ENCODE results near the gene TRPM6. TPM values are rescaled to one million over a fixed set of nuclear protein-coding genes. Genes with fewer than 3 reads are reported as not detected.
"Not testable (repeated sequence)": the region's sequence is repeated elsewhere in the genome, so short reads cannot be mapped to it uniquely, and the experiment has no call there.

The TRPM6 gene
- total RNA-seq, 1 donor from 2014 or later, result 0.10 TPM

DNA sequence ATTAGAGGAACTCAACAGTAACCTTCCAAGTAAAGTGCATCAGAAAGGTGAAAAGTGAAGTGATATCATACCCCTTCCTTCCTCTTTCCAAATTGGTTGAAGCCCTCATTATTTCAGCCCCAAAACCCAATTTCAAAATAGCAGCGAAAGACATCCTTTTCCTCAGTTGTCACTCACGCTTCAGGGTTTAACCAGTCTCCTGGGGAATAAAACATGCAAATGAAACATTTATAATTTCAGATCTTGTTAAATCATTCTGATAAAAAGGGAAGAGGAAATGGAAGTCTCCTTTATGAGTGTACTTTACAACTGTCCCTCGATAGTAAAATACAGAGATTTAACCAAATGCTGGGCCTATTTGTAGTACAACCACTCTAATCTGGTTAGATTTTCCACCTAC is 22.5 kb downstream of the TRPM6 start:
- Mint-ChIP-seq H3K4me3 (ENCODE audit: low read depth) (no peak overlapping the region), H3K27me3 (no peaks in the 10 kb centered on the region)

DNA sequence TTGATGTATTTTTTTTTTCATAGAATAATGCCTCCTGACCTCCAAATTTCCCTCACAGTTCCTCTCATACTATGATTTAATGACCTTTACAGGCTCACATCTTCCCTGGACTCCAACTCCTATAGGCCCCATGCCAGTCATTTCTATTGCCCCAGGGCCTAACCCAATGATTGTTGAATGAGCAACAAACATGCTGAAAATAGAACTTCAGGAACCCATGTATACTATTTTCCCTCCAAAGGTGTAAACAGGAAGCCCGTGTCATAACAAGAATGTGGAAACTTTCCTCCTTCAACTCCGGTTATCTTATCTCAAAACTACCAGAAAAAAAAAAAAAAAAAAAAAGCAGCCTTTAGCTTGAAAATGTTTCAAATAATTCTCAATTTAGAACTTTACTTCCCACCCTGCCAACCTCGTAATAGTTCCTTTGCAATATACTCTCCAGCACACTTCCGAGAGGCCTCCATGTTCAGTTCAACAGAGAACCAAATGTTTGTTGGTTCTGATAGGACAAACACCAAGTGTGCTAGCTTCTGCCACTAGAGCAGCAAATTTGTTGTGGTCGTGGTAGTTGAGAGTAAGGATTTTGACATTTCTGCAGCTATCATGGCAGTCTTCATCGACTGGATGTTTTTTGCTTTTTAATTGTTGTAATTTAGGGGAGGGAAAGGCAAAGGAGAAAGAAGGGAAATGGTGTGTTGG is 25.8 kb downstream of the TRPM6 start:
- Mint-ChIP-seq H3K4me1 (ENCODE audit: low read depth) (peaks cover 4% of the 10 kb centered on the region), H3K9me3 (ENCODE audit: low read depth) (no peaks in the 10 kb centered on the region), H3K27ac (no peak overlapping the region), H3K27me3 (no peaks in the 10 kb centered on the region), H3K4me3 (ENCODE audit: low read depth) (no peak overlapping the region), H3K36me3 (ENCODE audit: insufficient read depth) (no peaks in the 10 kb centered on the region)
- TF ChIP-seq, protein P1, sequence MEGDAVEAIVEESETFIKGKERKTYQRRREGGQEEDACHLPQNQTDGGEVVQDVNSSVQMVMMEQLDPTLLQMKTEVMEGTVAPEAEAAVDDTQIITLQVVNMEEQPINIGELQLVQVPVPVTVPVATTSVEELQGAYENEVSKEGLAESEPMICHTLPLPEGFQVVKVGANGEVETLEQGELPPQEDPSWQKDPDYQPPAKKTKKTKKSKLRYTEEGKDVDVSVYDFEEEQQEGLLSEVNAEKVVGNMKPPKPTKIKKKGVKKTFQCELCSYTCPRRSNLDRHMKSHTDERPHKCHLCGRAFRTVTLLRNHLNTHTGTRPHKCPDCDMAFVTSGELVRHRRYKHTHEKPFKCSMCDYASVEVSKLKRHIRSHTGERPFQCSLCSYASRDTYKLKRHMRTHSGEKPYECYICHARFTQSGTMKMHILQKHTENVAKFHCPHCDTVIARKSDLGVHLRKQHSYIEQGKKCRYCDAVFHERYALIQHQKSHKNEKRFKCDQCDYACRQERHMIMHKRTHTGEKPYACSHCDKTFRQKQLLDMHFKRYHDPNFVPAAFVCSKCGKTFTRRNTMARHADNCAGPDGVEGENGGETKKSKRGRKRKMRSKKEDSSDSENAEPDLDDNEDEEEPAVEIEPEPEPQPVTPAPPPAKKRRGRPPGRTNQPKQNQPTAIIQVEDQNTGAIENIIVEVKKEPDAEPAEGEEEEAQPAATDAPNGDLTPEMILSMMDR (IDR thresholded peaks at IDR 0.05; ENCODE audit: unreplicated experiment), result no peak
- no peak for DNase-seq (ENCODE audit: low spot score, unreplicated experiment)

More for the DNA sequence above, 22.5 kb downstream of the TRPM6 start:
- DNase-seq (ENCODE audit: low spot score, unreplicated experiment), result no peak
- TF ChIP-seq, protein P1 (IDR thresholded peaks at IDR 0.05; ENCODE audit: unreplicated experiment), result no peak
- no peaks in the 10 kb centered on the region for H3K4me1 Mint-ChIP-seq (ENCODE audit: low read depth)
- no peaks in the 10 kb centered on the region for H3K9me3 Mint-ChIP-seq (ENCODE audit: low read depth)
- no peak overlapping the region for H3K27ac Mint-ChIP-seq
- no peaks in the 10 kb centered on the region for H3K36me3 Mint-ChIP-seq (ENCODE audit: insufficient read depth)

DNA sequence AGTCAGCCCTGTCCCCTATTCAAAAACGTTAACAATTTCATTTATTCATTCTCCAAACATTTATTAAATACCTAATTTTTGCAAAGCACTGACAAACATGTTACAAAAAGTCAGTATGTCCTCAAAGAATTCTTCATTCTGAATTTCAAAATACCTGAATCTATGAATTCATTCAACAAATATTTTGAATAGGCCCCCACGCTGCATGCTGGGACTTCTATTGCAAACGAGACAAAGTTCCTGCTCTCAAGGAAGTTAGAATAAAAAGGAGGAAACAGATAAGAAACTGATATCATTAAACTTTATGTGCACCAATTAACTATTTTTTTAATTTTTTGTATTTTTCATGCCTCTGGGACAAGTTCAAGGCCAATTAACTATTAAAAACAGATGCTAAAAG is 26.6 kb downstream of the TRPM6 start:
- Mint-ChIP-seq H3K9me3 (ENCODE audit: low read depth) (no peaks in the 10 kb centered on the region), H3K4me3 (ENCODE audit: low read depth) (no peak overlapping the region), H3K4me1 (ENCODE audit: low read depth) (peaks cover 5% of the 10 kb centered on the region), H3K27ac (no peak overlapping the region), H3K36me3 (ENCODE audit: insufficient read depth) (no peaks in the 10 kb centered on the region), H3K27me3 (no peaks in the 10 kb centered on the region)
- no peak for DNase-seq (ENCODE audit: low spot score, unreplicated experiment)
- TF ChIP-seq, protein P1 (IDR thresholded peaks at IDR 0.05; ENCODE audit: unreplicated experiment), result no peak

DNA sequence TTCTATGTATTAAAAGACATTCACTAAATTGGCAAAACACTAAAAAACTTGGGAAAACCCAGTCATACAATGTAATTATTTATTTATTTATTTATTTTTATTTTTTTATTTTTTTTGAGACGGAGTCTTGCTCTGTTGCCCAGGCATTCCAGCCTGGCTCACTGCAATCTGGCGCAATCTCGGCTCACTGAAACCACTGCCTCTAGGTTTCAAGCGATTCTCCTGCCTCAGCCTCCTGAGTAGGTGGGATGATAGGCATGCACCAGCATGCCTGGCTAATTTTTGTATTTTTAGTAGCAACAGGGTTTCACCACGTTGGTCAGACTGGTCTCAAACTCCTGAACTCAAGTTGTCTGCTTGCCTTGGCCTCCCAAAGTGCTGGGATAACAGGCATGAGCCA is 27.5 kb downstream of the TRPM6 start:
- H3K27me3 Mint-ChIP-seq; H3K4me3 Mint-ChIP-seq (ENCODE audit: low read depth); DNase-seq (ENCODE audit: low spot score, unreplicated experiment); H3K9me3 Mint-ChIP-seq (ENCODE audit: low read depth); H3K4me1 Mint-ChIP-seq (ENCODE audit: low read depth); H3K36me3 Mint-ChIP-seq (ENCODE audit: insufficient read depth); H3K27ac Mint-ChIP-seq: not testable (repeated sequence)

DNA sequence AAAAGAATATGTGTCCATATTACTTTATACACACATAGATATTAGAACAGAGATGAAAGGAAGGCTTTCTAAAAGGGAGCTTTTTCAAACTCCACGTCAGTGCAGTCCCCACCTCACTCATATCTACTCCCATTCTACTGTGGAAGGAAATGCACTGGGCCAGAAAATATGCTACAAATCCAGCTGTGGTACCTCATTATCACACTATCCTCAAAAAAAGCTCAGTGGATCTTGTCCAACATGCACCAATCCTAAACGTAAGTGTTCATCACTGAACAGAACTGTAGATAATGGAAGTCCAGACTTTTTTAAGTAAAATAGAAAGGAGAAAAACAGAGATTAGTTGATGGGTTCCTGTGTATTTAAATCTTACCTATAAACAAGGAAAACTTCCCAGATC is 27.9 kb downstream of the TRPM6 start:
- Mint-ChIP-seq H3K9me3 (ENCODE audit: low read depth) (no peaks in the 10 kb centered on the region), H3K4me3 (ENCODE audit: low read depth) (no peak overlapping the region), H3K36me3 (ENCODE audit: insufficient read depth) (no peaks in the 10 kb centered on the region), H3K4me1 (ENCODE audit: low read depth) (peaks cover 5% of the 10 kb centered on the region), H3K27me3 (no peaks in the 10 kb centered on the region), H3K27ac (no peak overlapping the region)
- DNase-seq (ENCODE audit: low spot score, unreplicated experiment), result no peak
- TF ChIP-seq, protein P1 (IDR thresholded peaks at IDR 0.05; ENCODE audit: unreplicated experiment), result no peak

DNA sequence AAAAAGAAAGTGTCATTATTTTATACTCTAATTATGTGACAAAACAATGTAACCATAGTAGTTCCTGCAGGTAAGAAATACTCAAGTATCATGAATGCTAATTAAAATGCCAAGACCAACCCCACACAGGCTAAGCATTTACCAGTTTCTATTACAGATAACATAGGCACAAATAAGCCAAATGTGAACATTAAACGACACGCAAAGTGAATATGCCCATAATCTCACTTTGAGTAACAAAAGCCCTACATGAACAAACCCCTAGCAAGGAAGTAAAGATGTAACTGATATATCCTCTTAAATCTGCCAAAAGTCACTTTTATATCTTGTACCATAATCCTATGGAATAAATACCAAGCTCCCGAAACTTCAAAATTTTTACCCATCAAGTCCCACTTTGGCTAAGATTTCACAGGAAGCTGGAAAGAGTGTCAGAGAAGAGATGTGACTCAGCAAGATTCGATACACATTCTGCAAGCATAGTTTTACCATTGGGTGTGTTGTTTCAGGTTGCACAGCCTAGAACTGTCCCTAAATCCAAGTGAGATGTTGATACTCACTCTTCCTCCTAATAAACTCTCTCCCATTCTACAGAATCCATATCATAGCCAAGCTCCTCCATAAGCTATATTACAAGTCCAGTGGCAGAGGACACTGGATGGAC is 28.8 kb downstream of the TRPM6 start:
- H3K4me3 Mint-ChIP-seq (ENCODE audit: low read depth), result no peak overlapping the region
- peaks cover 5% of the 10 kb centered on the region for H3K4me1 Mint-ChIP-seq (ENCODE audit: low read depth)
- no peak overlapping the region for H3K27ac Mint-ChIP-seq
- H3K36me3 Mint-ChIP-seq (ENCODE audit: insufficient read depth), result no peaks in the 10 kb centered on the region
- H3K9me3 Mint-ChIP-seq (ENCODE audit: low read depth), result no peaks in the 10 kb centered on the region
- H3K27me3 Mint-ChIP-seq, result no peaks in the 10 kb centered on the region
- DNase-seq (ENCODE audit: low spot score, unreplicated experiment), result no peak
- TF ChIP-seq, protein P1 (IDR thresholded peaks at IDR 0.05; ENCODE audit: unreplicated experiment), result no peak
